ENCODE measurements around the gene NCBP2.

The NCBP2 gene

DNA sequence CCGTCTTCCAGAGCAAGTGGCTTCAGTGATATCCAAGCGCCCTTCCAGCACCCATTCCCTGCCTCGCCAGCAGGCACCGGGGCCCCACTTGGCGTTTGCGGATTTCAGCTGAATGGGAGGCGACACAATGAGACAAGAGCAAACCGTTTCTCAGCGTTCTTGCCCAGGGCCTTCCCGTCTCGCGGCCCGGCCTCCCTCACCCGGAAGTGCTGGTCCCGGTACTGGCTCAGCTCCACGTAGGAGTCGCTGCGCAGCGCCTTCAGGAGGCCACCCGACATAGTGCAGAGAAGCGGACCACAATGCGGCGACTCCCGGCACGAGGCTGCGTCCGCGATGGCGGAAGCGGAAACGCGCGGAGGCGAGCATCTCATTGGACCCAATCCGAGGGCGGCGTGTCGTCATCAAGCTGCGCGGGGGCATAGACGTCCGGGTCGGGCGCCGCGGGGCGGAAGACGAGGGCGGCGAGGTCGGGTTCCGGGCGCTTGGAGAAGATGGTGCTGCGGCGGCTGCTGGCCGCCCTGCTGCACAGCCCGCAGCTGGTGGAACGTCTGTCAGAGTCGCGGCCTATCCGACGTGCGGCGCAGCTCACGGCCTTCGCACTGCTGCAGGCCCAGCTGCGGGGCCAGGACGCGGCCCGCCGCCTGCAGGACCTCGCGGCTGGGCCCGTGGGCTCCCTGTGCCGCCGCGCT, at the start of gene NCBP2:
TSS of gene NCBP2 (minus strand) at position 303 of the 689 bp plus-strand sequence. CDS start at position 278, 25 bp downstream.
- DNase-seq = peak; percentile 99

DNA sequence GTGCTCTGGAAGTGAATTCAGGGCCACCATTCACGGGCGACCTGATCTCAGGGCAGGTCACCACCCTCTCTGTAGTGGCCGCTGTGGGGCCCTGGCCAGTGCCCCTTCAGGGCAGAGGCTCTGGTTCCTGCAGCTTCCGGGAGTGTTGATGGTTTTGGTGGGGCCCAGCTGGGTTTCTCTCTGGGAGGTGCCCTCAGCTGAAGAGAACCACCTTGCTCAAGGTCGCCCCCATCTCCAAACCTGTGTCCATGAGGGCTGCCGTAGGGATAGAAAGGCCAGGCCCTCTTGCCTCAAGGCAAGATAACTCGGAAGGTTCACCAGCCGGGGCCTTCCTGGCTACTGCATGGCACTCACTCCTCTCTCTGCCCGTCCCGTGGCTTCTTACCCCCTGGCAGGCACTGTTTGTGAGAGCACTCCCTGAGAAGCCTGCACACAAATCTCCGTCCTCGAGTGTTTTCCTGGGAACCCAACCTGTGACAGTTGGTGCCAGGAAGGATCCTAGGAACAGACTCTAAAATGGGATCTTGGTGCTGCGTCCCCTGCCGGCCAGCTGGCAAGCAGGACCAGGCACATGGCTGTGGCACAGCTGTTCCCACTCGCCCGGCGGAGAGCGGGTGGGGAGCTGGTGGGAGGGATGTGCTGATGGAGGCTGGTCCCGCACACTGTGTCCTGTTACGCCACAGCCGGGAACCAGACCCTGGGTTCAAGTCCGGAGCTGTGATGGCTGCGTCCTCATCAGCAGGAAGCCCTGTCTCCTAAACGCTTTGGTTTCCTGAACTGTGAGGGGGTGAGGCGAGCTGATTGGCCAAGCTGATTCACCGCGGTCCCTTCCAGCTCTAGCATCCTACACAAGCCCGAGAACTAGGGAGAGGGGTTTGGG, 49.5 kb upstream of the NCBP2 start:
- DNase-seq = no peak

DNA sequence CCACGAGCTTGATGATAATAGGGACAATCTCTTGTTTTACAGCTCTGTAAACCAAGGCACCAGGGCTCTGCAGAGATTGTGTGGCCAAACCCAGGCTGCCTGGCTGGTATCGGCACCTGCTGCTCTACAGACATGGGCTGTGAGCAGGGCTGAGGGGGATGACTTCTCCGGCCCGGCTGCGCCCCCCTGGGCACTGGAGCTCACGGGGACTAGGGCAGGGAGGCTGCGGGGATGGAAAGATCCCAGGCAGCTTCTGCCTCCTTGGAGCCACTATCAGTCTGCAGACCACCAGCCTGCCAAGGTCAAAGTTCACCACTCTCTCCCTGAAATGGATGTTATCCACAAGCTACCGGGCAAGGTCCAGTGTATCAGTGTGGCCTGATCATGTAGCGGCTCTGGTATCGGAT, 48.3 kb upstream of the NCBP2 start:
- DNase-seq = no peak

DNA sequence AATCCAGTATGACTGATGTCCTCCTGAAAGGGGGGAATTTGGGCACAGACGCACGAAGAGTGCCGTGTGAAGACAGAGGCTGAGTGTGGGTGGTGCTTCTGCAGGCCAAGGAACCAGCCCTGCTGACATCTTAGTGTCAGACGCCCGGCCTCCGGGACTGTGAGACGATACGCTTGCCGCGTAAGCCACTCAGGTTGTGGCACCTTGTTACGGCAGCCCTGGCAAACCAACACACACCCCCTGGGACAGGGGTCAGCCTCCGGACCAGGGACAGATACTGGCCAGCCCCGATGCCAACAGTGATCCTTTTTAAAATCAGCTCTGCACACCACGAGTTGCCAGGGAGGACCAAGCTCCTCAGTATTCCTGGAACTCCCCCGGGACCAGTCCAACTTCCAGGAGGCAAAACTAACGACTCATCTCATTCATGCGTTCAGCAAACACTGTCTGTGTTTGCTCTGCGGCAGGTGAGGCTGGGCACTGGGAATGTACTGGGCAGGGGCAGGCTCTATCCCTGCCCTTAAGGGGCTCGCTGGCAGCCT, 47.5 kb upstream of the NCBP2 start:
- DNase-seq = peak; percentile 89

DNA sequence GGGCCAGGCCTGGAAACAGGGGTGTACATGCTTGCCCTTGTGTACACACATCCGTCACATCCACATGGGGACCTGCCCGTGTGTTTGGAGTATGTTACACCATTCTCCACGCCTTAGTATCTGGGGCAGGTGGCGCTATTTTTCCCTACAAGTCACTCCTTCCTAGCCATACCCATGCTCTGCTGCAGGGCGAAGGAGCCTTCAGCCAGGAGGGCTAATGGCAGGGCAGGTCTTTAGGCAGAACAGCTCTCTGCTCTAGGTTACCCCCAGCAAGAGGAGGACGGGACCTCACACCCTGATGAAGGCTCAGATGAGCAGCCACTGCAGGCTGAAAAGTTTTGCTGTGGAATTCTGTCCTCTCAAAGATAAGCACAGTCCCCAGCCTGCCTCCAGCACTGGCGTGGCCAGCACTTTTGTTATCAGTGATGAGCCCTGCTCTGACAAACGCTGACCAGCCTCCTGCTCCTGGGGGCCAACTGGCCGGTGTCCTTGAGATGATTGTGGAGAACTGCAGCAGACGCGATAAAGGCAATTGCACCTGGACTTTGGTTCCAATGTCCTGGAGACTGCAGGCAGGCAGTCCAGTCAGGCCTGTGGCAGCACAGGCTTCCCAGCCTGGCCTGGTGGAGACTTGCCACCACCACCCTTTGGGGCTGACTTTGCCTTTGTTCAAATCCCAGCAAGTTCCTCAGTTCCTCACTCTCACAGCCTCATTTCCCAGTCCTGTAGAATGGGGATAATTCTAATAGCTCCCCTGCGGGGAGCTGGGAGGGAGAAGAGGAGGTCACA, 46.1 kb upstream of the NCBP2 start:
- DNase-seq = peak; percentile 49

DNA sequence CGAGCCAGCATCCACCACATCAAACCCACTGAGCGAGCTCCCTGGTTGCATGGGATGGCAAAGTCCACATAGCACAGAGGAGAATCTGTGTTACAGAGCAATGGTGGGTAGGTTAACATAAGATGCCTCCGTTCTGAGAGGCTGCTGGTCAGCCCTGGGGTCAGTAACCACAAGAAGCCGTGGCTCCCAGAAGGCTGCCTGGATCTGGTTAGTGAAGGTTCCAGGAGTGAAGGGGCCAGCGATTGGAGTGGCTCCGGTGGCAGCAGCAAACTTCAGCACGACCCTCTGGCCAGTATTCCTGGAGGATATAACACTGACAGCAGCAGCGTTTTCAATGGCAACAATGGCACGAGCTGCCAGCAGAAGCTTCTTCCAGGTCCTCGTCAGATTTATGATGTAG, 44.7 kb upstream of the NCBP2 start:
- no peak for DNase-seq

DNA sequence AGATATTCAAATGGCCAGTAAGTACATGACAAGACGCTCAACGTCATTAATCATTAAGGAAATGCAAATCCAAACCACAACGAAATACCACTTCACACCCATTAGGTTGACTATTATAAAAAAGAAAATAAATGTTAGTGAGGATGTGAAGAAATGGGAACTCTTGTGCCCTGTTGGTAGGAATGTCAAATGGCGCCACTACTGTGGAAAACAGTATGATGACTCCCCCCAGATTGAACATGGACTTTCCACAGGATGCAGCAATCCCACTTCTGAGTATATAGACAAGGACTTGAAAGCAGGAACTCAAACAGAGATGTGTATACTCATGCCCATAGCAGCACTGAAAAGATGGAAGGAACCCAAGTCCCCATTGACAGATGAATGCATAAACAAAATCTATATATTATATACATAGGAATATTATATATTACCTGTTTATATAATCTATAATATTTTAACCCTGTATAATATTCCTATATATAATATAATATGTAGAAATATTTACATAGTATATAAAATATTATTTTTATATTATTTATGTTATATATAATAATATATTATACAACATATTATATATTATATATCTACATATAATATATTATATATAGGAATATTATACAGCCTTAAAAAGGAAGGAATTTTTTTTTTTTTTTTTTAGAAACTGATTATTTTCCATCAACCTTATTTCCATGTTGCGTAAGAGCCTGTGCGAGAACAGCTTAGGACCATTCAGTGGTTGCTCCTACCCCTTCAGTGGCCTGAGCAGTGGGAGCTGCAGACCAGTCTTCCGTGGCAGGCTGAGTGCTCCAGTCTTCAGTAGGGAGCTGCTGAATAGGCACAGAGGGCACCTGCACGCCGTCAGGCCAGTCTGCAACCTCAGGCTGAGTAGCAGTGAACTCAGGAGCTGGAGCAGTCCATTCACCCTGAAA, 43.9 kb upstream of the NCBP2 start:
- DNase-seq = no peak

DNA sequence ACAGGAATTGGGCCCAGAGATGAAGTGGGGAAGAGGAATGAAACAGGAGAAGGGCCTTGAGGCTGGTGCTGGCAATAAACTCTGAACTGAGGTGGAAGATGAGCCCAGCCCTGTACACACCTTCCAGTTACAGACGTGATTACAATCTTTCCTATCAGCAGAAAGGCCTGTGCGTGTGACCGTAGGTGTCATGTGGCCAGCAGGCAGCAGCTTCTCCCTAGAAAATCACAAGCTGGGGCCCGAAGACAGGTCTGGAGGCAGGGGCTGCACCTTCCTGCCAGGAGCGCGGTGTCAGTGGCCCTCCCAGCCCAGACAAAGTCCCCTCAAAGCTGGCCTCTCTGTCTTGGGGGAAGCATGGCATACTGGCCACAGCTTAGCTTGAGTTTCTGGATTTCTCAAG, 43.0 kb upstream of the NCBP2 start:
- no peak for DNase-seq

DNA sequence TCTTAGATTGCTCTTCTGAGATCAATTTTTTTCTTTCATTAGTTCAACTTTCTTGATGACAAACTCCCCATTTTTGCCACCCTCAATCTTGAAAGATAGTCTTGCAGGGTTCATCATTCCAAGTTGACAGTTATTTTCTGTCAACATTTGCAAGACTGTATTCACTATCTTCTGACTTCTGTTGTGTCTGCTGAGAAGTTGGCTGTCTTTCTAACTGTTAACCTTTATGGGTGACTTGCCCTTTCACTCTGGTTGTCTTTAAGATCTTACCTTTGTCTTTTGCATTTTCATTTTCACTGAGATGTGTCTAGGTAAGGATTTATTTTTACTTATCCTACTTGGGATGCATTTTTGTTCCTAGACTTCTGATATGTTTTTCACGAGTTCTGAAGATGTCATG, 40.9 kb upstream of the NCBP2 start:
- no peak for DNase-seq

DNA sequence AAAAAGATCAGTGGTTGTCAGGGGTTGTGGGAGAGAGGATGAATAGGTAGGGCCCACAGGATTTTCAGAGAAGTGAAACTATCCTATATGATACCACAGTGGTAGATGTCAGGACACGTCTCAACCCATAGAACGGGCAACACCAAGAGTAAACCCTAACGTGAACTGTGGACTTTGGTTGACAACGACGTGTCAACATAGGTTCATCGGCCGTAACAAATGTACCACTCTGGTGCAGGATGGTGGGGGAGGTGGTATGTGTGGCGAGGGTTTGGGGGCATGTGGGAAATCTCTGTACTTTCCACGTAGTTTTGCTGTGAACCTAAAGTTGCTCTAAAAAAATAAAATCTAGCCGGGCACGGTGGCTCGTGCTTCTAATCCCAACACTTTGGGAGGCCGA, 39.3 kb upstream of the NCBP2 start:
- no peak for DNase-seq

DNA sequence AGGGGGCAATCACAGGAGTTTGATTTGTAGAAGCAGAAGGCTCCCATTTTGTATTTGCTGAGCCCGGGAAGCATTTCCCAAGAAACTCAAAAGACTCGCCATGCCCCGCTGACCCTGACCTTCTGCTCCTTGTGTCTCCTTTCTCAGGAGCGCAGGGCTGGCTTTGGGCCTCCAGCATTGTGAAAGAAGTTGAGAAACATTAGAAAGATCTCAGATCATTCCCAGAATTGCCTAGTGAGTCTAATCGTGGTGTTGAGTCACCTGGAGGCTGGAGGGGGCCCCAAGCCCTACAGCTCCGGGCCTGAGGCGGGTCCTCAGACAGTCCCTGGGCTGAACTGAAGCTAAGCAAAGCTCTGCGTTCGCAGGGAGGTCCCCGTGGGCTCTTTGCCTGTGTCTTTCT, 37.2 kb upstream of the NCBP2 start:
- no peak for DNase-seq

DNA sequence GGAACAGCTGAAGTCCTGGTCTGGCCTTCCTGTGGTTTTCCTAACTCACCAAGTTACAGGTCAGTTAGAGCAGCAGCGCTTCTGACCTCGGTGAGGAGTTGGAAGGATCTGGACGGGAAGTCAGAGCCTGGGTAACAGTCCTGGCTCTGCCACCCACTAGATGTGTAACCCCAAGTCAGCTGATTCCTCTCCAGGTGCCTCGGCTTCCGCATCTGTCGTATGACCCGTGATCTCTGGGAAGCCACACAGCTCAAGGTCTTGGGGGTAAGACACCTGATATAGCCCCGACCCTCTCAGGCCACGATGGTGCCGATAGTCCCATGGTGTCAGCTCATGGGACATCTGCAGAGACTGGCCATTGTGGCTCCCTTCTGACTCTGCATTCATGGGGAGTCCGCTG, 34.6 kb upstream of the NCBP2 start:
- DNase-seq = no peak

DNA sequence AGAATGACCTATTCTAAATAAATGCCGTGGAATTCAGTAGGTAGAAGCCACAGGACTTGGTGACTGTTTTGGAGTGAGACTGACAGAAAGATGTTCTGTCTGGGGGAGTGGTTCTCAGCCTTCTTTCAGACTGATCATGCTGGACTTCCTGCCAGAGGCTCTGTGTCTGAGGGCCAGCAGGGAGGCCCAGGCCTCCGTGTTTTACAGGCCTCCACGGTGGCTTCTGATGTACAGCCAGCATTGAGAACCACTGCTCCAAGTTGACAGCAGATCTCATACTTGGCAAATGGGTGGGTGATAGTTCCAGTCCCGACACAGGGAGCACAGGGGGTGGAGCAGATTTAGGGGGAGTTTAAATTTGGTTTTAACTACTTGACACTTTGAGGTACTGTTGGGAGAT, 33.0 kb upstream of the NCBP2 start:
- DNase-seq = no peak

DNA sequence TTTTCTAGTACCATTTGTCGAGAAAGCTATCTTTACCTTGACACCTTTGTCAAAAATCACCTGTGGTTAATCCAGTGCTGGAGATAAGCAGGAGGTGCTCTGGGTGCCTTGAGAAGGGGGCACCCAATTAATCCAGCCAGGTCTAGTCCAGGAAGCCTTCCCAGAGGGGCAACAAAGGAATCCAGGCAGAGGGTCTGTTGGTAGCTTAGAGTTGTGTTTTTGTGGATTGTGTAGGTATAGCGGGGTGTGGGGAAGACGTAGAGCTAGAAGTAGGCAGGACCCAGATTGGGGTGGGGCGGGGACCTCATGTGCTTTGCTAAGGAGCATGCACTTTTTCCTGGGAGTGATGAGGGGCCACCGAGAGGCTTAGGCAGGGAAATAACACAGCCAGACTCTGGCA, 32.3 kb upstream of the NCBP2 start:
- no peak for DNase-seq

DNA sequence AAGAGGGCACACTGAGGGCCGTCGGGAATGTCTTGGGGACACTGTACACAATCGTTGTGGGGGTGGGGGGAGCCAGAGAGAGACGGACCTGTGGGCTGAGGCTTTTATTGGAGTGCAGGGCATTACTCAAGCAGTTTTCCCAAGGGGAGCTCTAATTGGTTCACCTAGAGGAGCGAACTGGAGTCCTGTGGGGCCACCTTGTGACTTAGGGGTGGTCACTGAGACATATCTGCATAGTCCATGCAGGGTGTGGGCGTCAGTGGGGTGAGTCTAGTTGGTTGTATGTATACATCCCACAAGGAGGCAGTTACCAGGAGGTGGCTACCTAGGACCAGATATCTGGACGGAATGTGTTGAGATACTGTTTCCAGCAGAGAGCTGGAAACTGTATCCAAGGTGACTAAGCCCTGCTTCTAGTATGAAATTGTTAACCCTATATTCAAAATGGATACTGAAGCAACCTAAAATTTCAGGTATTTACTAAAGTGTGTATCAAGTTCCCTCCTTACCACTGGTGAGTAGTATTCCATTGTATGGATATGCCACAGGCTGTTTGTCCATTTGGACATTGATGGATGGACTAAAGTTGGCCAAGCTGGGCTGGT, 28.9 kb upstream of the NCBP2 start:
- DNase-seq = no peak

DNA sequence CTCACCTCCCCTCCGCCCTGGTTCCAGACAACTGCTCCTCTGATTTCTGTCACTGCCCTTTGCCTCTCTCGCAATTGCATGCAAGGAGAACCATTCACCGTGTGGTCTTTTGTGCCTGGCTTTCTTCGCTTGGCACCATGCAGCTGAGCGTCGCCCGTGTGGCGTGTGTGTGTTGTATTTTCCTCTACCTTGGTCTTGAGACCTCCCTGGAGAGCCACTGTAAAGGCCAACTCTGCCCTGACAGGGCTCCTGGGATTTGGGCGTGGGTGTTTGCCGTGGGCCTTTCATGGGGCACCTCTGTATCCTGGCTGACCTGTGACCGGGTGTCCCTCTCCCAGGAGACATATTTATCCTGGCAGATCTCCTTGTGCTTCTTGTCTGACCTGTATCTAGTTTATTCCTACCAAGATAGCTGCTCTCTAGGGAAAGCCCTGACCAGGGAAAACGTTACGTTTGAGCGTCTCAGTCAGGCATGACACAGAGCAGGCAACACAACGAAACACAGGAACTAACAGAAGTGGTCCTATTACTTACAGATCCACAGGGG, 28.3 kb upstream of the NCBP2 start:
- no peak for DNase-seq

DNA sequence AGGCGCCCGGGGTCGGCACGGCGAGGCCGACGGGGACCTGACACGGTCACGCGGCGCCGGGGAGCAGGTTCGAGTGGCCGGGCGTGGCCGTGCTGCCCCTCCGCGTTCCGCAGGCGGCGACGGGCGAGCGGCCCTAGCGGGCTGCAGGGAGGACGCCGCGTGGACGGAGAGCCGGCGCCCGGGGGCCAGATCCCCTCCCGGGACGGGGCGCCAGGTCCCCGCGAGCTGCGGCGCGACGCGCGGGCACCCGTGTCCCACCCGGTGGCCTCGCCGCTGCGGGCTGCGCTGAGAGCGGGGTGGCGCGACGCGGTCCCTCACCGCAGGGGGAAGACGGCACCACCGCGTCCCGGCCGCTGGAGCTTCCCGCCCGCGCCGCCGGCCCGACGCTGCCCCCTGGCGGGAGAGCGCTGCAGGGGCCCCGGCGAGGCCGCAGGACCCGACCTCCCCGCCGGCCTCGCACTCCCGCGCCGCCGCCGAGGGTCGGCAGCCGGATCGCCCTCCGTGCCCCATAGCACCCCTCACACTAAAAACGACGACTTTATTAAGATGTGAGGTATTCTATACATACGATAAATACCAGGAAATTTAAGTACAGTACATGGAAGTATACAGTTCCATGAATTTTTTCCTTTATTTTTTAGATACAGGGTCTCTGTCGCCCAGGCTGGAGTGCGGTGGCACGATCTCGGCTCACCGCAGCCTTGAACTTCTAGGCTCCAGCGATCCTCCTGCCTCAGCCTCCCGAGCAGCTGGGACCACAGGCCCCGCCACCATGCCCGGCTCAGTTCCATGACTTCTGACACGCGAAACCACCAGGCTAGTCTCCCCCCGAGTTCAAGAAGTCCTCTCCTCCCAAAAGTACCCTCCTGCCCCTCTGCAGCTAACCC, 27.6 kb upstream of the NCBP2 start:
- DNase-seq = peak; percentile 65

DNA sequence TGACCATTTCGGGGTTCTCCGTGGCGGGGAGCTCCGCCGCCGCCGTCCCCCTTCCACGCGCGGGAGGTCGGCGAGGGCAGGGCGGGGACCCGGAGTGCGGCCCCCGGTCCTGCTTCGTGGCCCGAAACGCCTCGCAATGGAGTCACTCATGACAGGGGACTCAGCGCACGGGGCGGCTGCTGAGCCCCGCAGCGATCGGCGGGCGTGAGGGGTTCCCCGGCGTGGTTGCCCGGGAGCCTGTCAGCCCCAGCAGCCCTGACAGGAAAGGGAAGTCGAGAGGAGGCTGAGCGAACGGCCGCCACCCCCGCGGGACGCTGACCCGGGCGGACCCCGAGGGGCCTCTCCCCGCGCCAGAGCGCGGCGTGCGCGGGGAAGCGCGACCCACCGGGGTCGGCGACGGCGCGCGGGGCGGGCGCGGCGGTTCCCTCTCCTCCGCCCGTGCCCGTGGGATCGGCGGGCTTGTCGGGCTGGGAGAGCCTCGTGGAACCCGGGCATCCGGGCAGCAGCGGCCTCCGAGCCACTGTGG, 26.9 kb upstream of the NCBP2 start:
- peak; percentile 31 for DNase-seq

DNA sequence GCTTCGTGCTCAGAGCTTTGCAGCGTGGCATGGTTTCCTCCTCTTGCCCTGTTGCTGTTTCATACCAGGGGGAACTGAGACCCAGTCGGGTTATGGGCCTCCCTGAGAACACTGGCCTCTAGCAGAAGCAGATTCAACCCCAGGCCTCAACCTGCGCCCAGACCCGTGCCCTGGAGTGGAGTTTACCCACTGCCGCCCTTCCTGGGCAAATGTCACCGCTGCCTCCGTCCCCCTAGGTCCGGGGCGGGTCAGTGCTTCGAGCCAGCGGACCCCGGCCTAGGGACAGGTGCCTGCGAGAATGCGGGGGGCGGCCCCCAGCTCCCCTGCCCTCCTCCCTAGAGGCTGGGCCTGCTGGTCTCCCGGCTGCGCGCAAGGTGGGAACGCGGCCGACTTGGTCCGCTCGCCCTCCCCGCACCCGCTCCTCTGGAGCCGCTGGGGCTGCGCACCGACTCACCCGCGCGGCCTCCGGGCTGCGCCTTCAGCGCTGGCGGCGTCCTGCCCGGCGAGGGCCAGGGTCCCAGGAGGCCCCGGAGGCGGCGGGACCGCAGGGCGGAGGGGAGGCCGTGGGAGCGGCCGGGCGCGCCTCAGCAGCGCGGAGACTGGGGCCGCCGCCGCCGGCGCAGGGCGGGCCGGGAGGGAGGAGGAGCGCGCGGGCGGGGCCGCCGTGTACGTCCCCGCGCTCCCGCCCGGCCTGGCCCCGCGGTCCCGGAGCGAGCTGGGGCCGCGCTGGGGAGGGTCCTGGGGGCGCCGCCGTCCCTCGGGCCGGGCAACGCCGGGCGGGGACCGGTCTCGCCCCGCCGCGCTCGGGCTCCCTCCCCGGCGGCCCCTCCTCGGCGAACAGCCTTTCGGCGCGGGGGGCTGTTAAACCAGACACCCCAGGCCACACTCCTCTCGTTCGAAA, 26.2 kb upstream of the NCBP2 start, which contains the start of gene PIGZ:
TSS of gene PIGZ (minus strand) at position 601 of the 901 bp plus-strand sequence. CDS start 16,802 bp downstream, outside the sequence.
- DNase-seq = peak; percentile 56

Data from NCI-H345 (cell line).